HG03521 (cell line): ENCODE measurements around the gene PLD2.

Experiments used
- ATAC-seq: cut with Tn5 transposase; IDR thresholded peaks from one replicate; pipeline ENCODE4 v1.9.1; 2021; ENCODE audit warnings: mild to moderate bottlenecking, moderate library complexity; ENCODE audit not compliant: unreplicated experiment

The PLD2 gene

GRCh38 chr17:4788807-4789700, 17.9 kb upstream of the PLD2 start, which contains the start of gene GLTPD2:
Gene GLTPD2, plus strand, starts transcription at chr17:4788964. Its CDS starts 48 bp downstream, at chr17:4789012.
- ATAC-seq, result no peak

DNA sequence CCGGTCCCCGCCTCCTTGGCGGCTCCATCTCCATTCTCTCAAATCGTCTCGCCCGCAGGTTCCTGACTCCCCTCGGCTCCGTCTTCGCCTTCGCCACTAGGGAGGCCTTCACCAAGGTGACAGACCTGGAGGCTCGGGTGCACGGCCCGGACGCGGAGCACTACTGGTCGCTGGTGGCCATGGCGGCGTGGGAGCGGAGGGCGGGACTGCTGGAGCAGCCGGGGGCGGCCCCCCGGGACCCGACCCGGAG, 17.3 kb upstream of the PLD2 start:
- no peak for ATAC-seq

- ATAC-seq, result peak; percentile 84
Observed at GRCh38 chr17:4789951-4790704, 16.8 kb upstream of the PLD2 start.

GRCh38 chr17:4790705-4791088, 16.3 kb upstream of the PLD2 start:
- ATAC-seq, result no peak

- ATAC-seq, result no peak
Observed at GRCh38 chr17:4795168-4795567, 11.8 kb upstream of the PLD2 start.

- ATAC-seq, result no peak
Observed at GRCh38 chr17:4796552-4796920, 10.4 kb upstream of the PLD2 start.

- ATAC-seq, result no peak
Observed at GRCh38 chr17:4800462-4801196, 6.3 kb upstream of the PLD2 start.

GRCh38 chr17:4802228-4802627, 4.7 kb upstream of the PLD2 start, which contains the start of gene C17orf114:
Gene C17orf114, minus strand, starts transcription at chr17:4802328.
- ATAC-seq, result no peak

- ATAC-seq, result no peak
Observed at GRCh38 chr17:4806456-4806776, 536 bp upstream of the PLD2 start.

DNA sequence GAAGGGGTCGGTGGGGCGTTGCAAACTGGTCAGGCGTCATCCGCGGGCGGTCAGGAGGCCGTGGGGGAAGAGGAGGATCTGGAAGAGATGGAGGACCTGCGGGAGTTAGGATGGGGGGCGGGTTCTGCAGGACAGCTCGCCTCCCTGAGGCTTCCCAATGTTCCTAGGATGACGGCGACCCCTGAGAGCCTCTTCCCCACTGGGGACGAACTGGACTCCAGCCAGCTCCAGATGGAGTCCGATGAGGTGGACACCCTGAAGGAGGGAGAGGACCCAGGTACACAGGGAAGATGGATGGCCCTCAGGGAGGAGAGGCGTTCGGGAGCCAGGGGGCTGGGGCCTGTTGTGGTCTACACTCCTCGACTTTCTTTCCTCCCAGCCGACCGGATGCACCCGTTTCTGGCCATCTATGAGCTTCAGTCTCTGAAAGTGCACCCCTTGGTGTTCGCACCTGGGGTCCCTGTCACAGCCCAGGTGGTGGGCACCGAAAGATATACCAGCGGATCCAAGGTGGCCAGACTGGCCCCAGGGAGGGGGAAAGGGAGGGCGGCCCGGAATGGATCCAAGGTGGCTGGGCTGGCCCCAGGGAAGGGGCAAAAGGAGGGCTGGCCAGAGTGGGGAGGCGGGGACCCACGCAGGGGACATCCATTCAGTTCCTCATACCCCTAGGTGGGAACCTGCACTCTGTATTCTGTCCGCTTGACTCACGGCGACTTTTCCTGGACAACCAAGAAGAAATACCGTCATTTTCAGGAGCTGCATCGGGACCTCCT, 839 bp downstream of the PLD2 start:
- no peak for ATAC-seq

- ATAC-seq, result no peak
Observed at GRCh38 chr17:4808378-4808767, 1.4 kb downstream of the PLD2 start.

DNA sequence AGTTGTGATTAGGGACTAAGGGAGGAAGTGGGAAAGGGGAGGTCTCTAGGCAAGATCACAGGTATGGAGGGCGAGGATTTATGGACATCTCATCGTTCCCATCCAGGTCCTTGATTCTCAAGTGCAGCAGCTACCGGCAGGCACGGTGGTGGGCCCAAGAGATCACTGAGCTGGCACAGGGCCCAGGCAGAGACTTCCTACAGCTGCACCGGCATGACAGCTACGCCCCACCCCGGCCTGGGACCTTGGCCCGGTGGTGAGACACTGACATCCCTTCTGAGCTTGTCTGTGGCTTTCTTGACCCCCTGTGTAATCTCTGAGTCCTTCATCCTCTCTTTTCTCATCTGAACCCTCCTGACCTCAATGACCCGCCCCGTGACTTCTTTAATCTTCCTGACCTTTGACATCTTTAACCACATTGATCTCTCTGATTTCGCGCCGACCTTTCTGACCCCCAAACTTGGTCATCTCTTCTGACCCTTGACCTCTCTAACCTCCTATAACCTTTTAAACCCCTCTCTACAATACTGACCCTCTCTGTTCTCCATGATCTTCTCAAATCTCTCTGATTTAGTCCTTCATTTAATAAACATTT, 3.8 kb downstream of the PLD2 start:
- no peak for ATAC-seq

- no peak for ATAC-seq
Observed at GRCh38 chr17:4811471-4811870, 4.5 kb downstream of the PLD2 start.

DNA sequence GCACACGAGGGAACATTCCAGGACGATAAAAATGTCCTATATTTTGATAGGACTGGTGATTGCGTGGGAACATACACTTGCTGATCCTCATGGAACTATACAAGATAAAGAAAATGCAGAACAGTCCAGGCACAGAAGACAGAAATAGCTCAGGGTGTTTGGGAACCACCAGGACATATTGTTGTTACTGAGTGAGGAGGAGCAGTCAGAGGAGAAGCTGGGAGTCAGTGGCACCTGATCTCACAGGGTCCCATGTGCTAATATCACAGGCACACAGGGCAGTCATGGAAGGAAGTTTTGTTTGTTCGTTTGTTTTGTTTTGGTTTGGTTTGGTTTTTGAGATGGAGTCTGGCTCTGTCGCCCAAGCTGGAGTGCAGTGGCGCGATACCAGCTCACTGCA, 5.7 kb downstream of the PLD2 start:
- no peak for ATAC-seq

- ATAC-seq, result no peak
Observed at GRCh38 chr17:4815043-4815675, 8.2 kb downstream of the PLD2 start.

- no peak for ATAC-seq
Observed at GRCh38 chr17:4816826-4817225, 9.9 kb downstream of the PLD2 start.

- no peak for ATAC-seq
Observed at GRCh38 chr17:4818276-4818675, 11.3 kb downstream of the PLD2 start.

DNA sequence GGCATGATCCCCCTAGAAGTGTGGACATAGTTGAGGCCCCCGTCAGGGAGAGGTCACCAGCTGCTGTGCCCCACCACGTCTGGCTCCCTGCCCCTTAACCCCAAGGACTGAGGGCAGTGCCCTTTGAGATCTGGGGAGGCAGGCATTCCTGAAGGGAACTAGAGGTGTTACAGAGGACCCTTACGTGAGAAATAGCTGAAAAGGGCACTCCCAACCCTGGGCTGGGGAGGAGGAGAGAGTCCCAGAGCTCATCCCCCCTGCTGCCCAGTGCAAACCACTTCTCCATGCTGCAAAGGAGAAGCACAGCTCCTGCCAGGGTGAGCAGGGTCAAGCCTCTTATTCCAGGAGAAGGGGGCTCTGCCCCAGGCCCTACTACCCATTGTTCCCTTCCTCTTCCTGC, 15.9 kb downstream of the PLD2 start:
- ATAC-seq, result no peak

DNA sequence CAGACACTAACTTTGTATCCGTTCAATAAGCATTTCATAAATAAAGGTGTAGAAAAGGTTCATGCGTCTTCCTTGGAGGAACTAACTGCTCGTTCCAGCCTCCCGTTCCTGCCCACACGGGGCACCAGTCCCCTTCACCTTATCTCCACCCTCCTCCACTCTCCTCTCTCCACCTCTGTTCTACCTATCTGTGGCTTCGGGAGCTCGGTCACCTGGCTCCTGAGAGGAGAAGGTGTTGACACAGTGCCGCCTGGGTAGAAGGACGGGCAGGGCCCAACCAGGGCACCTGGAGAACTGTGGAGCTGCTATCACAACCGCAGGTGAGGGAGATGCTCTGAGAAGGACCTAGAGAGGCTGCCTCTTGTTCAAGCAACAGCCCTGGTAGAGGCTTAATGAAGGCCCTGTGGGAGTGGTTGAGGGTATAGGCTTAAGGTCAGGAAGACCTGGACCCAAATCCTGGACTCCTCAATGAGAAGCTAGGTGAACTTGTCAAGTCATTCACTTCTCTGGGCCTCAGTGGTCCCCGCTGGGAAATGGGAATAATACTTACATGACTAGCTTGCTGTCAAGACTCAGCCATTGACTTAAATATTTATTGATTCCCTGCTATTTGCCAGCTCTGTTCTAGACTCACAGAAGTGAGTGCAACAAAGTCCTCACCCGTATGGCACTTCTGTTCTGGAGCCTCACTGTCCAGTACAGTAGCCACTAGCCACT, 16.6 kb downstream of the PLD2 start:
- ATAC-seq, result no peak

DNA sequence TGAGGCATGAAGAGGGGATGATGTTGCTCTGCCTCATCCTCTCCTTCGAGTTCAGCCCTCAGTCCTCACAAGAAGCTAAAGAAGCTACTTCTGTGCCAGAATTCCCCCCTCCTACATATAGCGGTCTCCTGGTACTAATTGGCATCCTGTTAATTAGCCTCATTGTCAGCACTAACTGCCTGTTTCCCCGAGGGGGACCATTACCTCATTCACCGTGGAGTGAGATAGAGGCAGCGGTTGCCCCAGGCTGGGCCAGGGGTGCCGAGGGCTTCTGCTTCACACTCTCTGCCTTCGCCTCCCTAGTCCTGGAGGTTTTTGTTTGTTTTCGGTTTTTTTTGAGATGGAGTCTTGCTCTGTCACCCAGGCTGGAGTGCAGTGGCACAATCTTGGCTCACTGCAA, 20.4 kb downstream of the PLD2 start:
- ATAC-seq, result no peak
